ENCODE measurements around the gene SETD3.

Gene SETD3

GRCh38 chr14:99441918-99442317 is 38.7 kb downstream of the SETD3 start:
- no peak overlapping the region for H3K9ac ChIP-seq (ENCODE audit: low read length)
- no peak overlapping the region for H3K4me2 ChIP-seq (ENCODE audit: low read length)
- no peaks in the 10 kb centered on the region for H3K27me3 ChIP-seq (ENCODE audit: insufficient read depth, low read length)
- H4K20me1 ChIP-seq (ENCODE audit: insufficient read depth, low read length) = no peaks in the 10 kb centered on the region
- no peaks in the 10 kb centered on the region for H3K79me2 ChIP-seq (ENCODE audit: insufficient read depth, low read length)
- H3K9me3 ChIP-seq (ENCODE audit: low read length) = no peaks in the 10 kb centered on the region
- H3K27ac ChIP-seq (ENCODE audit: low read depth, low read length, poor library complexity, severe bottlenecking) = no peak overlapping the region
- no peaks in the 10 kb centered on the region for H3K4me1 ChIP-seq (ENCODE audit: insufficient read depth, low read length, severe bottlenecking)
- TF ChIP-seq CTCF (IDR thresholded peaks at IDR 0.05; ENCODE audit: low read length) = no peak
- no peaks in the 10 kb centered on the region for H3F3A ChIP-seq (ENCODE audit: insufficient read depth, low read length)
- no peaks in the 10 kb centered on the region for H3K9me2 ChIP-seq (ENCODE audit: low read depth, low read length)
- H3K4me3 ChIP-seq (ENCODE audit: low read depth, low read length, poor library complexity, severe bottlenecking) = no peak overlapping the region
- H2AFZ ChIP-seq (ENCODE audit: low read length) = no peak overlapping the region
- peaks cover 10% of the 10 kb centered on the region; the same call in 1 of the 2 replicates for H3K36me3 ChIP-seq (ENCODE audit: insufficient read depth, low read length)

- no peaks in the 10 kb centered on the region for H3K27me3 ChIP-seq (ENCODE audit: insufficient read depth, low read length)
- no peak overlapping the region for H3K4me3 ChIP-seq (ENCODE audit: low read depth, low read length, poor library complexity, severe bottlenecking)
- TF ChIP-seq EZH2 (IDR thresholded peaks at IDR 0.05; ENCODE audit: borderline replicate concordance, low read length) (no peak), CTCF (IDR thresholded peaks at IDR 0.05; ENCODE audit: low read length) (no peak)
- no peaks in the 10 kb centered on the region for H3K9me3 ChIP-seq (ENCODE audit: low read length)
- H3K4me1 ChIP-seq (ENCODE audit: insufficient read depth, low read length, severe bottlenecking) = no peaks in the 10 kb centered on the region
- peaks cover 10% of the 10 kb centered on the region; the same call in 1 of the 2 replicates for H3K36me3 ChIP-seq (ENCODE audit: insufficient read depth, low read length)
- H3K79me2 ChIP-seq (ENCODE audit: insufficient read depth, low read length) = no peaks in the 10 kb centered on the region
- no peak overlapping the region for H3K9ac ChIP-seq (ENCODE audit: low read length)
- H3K27ac ChIP-seq (ENCODE audit: low read depth, low read length, poor library complexity, severe bottlenecking) = no peak overlapping the region
- H3F3A ChIP-seq (ENCODE audit: insufficient read depth, low read length) = no peaks in the 10 kb centered on the region
- H3K4me2 ChIP-seq (ENCODE audit: low read length) = no peak overlapping the region
- no peaks in the 10 kb centered on the region for H4K20me1 ChIP-seq (ENCODE audit: insufficient read depth, low read length)
- H2AFZ ChIP-seq (ENCODE audit: low read length) = no peak overlapping the region
- no peaks in the 10 kb centered on the region for H3K9me2 ChIP-seq (ENCODE audit: low read depth, low read length)
These were observed 39.3 kb downstream of the SETD3 start for GRCh38 chr14:99441157-99441870.

- no peaks in the 10 kb centered on the region for H3K4me1 ChIP-seq (ENCODE audit: insufficient read depth, low read length, severe bottlenecking)
- H3K36me3 ChIP-seq (ENCODE audit: insufficient read depth, low read length) = peaks cover 12% of the 10 kb centered on the region; the same call in 1 of the 2 replicates
- H3K79me2 ChIP-seq (ENCODE audit: insufficient read depth, low read length) = no peaks in the 10 kb centered on the region
- no peak overlapping the region for H2AFZ ChIP-seq (ENCODE audit: low read length)
- TF ChIP-seq CTCF (IDR thresholded peaks at IDR 0.05; ENCODE audit: low read length) = no peak
- no peak for TF ChIP-seq EZH2 (IDR thresholded peaks at IDR 0.05; ENCODE audit: borderline replicate concordance, low read length)
- no peak overlapping the region for H3K9ac ChIP-seq (ENCODE audit: low read length)
- H3K9me3 ChIP-seq (ENCODE audit: low read length) = no peaks in the 10 kb centered on the region
- no peaks in the 10 kb centered on the region for H3K27me3 ChIP-seq (ENCODE audit: insufficient read depth, low read length)
- no peak overlapping the region for H3K4me3 ChIP-seq (ENCODE audit: low read depth, low read length, poor library complexity, severe bottlenecking)
- H3K4me2 ChIP-seq (ENCODE audit: low read length) = no peak overlapping the region
- no peak overlapping the region for H3K27ac ChIP-seq (ENCODE audit: low read depth, low read length, poor library complexity, severe bottlenecking)
- H4K20me1 ChIP-seq (ENCODE audit: insufficient read depth, low read length) = no peaks in the 10 kb centered on the region
- H3K9me2 ChIP-seq (ENCODE audit: low read depth, low read length) = no peaks in the 10 kb centered on the region
- no peaks in the 10 kb centered on the region for H3F3A ChIP-seq (ENCODE audit: insufficient read depth, low read length)
These were observed 40.4 kb downstream of the SETD3 start for GRCh38 chr14:99440278-99440677.

Data from OCI-LY1 (cell line).